Non-pigmented ciliary epithelial cell (primary cell): ENCODE measurements around the gene MAP2K4.

Source experiments
- DNase-seq: peaks from one replicate; pipeline ENCODE4 v3.0.0-alpha.2; 2010; ENCODE audit warnings: low read depth

Gene MAP2K4

DNA sequence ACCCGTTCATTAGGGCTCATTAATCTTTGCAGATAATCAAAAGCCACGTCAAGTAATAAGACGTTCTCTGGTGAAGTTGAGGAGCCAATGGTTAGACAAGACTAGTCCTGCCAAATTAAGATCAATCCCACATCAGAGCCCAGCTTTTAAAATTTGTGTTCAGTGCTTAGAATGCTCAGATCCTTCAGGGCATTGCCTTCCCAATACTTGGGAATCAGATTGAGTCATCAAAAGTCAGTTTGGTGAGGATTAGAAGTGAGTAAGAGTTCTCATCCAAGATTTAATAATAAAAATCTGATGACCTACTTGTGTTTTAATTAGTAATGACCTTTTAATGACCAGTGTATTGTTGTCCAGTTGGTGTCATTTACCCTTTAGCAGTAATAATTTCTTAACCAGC, 19.8 kb downstream of the MAP2K4 start:
- no peak for DNase-seq

DNA sequence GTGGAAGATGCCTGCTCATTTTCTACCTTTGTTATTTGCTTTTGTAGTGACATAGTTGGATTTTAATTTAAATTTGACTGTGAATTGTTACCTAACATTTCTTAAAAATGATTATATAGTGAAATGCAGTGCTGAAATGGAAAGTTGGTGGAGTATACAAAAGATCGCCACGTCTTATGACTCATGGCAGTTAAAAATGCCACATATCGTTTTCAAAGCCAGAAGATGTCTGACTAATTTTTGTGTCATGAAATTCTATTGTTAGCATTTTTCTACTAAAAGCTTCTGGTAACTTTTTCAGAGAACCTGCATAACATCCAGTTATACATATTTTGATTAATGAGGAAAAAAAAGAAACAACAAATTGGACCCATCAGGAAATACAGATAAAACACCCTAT, 20.6 kb downstream of the MAP2K4 start:
- DNase-seq = peak; percentile 45

DNA sequence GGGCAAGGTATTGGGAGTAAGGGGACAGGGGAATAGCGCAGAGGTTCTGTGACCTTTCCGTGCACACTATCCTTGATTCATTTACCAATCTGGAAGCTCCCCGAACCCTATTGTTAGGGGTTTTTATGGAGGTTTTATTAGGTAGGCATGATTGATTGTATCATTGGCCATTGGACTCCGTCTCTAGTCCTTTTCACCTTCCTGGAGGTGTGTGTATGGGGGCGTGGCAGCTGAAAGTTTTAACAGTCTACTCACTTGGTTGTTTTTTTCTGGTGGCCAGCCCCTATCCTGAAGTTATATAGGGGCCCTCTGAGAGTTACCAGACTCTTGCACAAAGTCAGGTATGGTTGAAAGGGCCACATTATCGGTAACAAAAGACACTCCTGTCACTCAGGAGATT, 23.0 kb downstream of the MAP2K4 start:
- DNase-seq = no peak

DNA sequence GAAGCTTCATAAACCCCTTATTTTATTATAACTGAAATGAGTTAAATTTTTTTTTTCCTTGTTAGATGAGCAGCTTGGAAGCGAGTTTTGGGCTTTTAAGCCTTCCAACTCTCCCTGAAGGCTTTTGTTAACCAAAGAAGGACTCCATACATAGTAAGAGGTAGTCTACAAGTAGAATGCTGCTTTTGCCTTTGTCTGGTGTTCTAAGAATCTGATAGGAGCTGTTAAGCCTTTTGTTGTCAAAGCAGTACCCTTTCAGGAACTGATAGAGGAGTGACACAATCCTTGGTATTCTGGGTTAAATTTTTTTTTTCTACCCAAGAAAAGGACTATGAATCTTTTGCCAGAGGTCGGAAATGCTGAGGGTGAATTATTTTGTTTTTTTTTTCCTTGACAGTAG, 26.1 kb downstream of the MAP2K4 start:
- no peak for DNase-seq

DNA sequence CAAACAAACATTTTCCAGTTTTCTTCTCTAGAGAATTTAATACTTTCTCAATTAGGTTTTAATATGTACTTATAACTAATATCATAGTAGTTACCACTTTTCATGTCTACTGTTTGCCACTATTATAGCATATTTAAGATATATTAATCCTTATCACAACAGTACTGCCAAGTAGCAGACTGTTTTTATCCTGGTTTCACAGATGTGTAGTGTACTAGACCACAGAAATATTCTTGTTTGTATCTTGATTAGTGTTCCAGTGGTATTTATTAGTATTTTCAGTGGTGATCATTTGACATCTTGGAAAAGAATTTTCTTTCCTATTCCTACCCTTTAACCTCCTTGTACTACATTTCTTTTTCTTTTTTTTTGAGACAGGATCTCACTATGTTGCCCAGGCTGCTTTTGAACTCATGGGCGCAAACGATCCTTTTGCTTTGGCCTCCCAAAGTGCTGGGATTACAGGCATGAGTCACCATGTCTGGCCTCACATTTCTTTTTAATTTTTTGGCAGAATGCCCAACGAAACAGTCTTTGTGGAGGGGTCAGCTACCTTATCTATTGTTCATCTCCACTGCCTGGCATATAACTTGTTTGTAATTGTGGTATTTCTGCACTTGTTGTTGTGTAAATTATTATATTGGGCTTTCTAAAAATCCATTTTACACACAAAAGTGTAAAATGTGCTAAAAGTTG, 27.2 kb downstream of the MAP2K4 start:
- DNase-seq = no peak

DNA sequence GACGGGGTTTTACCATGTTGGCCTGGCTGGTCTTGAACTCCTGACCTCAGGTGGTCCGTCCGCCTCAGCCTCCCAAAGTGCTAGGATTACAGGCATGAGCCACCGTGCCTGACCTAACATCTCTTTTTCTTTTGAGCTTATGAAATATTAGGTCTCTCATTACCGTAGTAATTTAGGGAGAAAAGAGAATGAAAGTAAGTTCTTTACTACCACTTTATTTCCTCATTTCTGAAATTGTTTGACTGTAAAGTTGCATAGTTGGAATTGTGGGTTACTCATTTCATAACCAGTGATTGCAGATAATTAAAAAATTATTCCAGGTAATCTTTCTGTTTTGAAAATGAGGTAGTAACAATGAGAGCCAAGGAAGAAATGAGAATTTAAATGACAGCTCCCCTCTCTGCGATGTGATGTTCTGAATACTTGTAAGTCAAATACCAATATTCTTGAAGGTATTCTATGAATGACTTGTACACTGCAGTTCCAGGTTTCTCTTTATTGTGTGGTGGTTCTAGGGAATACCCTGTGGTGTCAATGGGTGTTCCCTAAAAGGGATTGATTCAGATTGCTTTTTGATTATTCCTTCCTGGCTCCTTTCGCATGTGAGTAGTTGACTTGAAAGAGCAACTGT, 28.3 kb downstream of the MAP2K4 start:
- no peak for DNase-seq

DNA sequence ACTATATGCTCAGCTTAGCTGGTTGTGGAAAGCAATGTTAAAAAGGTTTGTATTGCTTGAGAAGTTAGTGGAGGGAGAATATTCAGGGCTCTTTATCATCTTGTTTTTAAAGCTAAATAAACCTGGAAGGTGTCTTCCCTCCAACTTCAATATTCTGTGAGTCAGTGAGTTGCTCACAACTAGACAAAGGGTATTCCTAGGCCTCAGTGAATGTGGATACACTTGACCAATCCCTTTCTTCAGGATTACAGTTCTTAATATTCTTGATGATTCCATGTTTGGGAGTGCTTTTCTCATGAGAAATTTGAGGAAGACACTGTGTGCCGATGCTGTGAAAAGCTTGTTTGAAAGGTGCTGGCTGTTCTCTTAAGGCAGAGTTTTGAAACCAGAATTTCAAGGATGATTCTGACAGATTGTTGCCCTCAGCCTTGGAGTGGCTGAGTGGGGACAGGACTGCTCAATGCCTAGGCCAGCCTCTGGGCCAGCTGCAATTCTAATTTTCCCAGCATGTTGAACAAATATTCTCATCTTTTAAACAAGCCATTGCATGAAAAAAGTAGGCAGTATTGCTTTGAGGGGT, 30.1 kb downstream of the MAP2K4 start:
- DNase-seq = no peak

DNA sequence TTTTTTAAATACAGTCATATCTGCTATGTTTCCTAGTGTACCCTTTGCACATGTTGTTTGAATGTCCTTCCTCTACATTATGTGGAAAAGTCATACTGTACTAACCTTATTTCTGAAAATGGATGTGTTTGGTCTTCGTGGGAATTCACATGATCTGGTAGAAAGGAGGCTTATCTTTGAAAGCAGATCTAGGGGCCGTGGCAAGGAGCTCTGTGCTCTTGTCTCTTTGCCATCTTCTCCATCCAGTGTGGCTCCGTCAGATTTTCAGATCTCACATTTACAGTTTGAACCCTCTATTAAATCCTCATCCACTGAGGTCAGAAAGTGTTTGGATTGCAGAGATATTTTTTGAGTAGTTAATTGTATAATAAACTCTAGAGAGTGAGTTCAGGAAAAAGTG, 32.9 kb downstream of the MAP2K4 start:
- DNase-seq = no peak

DNA sequence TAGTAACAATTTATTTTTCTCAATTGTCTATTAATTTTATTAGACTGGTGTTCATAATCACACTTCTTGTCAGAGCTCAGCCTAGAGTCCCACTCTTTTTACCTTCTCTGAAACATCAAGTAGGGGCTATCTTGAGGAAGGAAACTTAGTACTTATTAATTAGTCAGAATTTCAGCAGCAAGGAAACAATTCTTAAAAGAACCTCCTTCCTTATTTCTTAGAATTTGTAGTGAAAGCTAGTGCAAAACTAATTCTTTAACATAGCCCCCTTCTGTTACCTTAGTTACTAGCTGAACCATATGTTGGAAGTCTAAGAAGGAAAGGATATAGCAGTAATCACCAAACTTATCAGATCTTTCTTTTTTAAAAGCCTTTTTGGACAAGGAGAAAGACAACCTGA, 35.2 kb downstream of the MAP2K4 start:
- no peak for DNase-seq

DNA sequence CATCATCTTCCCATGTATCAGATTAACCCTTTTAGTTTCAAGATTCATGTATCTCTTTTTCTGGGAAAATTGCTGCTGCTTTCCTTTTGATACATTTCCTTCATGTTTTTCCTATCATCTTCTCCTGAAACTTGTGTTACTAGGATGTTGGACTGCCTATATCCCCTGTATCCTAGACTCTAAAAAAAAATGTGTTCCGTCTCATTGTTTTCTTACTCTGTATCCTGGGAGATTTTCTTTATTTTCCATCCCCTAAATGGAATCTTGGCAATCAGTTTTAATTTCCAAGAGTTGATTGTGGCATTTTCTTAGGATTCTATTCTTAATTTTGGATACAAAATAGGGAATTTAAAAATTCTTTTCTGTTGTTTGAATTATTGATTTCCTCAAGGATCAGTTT, 36.8 kb downstream of the MAP2K4 start:
- DNase-seq = no peak

DNA sequence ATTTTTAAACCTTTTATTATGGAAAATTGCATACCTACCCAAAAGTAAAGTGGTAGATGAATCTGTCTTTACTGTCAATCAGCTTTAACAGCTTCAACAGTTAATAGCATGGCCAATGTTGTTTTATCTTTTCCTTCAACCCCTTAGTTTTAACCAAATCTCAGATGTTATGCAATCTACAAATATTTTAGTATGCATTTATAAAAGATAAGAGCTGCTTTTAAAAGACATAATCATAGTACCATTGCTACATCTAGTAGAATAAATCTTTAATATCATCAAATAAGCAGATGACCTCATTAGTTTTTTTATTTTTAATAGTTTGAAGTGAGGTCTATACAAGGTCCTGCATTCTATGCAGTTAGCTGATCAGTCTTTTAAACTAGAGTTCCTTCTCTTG, 37.9 kb downstream of the MAP2K4 start:
- no peak for DNase-seq

DNA sequence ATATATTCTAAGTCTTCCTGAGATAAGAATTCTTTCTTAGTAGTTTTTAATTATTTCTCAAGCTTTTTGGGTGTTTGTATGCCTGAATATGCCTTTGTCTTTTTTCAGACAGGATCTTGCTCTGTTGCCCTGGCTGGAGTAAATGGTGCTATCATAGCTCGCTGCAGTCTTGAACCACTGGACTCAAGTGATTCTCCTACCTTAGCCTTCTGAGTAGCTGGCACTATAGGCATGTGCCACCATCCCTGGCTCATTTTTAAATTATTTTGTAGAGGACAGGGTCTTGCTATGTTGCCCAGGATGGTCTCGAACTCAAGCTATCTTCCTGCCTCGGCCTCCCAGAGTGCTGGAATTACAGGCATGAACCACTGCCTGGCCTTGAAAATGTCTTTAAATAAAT, 41.6 kb downstream of the MAP2K4 start:
- DNase-seq = no peak

DNA sequence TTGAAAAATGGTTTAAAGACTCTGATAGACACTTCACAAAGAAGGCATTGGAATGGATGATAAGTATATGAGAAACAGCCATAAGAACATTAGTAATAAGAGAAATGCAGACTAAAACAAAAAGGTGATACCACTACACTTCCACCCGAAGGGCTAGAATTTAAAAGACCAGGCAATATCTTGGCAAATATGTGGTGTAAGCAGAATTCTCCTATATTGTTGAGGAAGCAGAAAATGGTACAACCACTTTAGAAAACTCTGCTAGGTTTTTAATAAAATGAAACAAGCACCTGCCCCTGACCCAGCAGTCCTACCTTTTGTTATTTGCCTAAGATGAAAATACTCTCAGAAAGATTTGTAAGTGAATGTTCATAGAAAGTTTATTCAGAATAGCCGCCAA, 43.7 kb downstream of the MAP2K4 start:
- DNase-seq = no peak

DNA sequence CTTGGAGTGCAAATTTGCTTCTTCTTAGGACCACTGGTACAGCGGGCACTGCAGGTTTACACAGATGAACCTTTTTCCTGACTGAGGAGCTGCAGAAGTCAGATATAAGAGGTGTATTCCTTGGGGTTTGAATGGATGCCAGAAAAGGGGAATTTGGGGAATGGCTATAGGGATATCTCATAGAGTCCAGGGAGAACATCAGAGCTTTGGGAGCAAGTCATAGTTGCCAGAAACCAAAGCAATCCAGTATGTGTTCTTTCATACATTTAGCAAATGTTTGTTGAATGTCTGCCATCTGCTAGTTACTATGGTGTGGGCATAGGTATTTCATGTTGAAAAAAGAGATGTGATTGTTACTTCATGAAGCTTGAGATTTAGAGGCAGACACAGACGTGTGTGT, 46.8 kb downstream of the MAP2K4 start:
- no peak for DNase-seq

DNA sequence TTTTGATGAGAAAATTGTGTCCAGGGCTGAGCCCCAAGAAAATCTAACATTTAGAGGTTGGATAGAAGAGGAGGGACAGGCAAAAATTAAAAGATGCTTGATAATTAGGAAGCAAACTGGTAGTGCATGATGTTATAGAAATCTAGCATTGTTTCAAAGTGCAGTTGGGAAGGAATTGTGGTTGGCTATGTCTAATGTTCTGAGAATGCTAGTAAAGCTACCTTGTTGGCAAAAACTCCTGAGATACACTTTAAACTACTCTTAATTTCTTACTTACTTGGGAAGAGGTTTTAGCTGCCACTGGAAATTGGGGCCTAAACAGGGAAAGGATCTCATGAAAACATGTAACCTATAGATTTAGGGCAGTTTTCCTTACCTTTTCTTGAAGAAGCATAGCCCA, 48.3 kb downstream of the MAP2K4 start:
- no peak for DNase-seq

DNA sequence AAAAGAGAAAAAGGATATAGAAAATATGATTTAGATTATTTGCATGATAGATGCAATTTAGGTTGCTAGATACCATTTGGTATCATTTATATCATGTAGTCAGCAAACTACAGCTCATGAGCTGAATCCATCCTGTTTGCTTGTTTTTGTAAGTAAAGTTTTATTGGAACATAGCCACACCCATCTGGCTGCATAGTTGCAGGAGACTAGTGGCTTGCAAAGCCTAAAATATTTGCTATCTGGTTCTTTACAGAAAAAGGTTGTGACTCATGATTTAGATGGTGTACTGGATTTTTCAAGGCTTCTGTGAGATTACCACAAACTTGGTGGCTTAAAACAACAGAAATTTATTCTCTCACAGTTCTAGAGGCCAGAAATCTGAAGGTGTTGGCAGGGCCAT, 49.9 kb downstream of the MAP2K4 start:
- DNase-seq = peak; percentile 75

DNA sequence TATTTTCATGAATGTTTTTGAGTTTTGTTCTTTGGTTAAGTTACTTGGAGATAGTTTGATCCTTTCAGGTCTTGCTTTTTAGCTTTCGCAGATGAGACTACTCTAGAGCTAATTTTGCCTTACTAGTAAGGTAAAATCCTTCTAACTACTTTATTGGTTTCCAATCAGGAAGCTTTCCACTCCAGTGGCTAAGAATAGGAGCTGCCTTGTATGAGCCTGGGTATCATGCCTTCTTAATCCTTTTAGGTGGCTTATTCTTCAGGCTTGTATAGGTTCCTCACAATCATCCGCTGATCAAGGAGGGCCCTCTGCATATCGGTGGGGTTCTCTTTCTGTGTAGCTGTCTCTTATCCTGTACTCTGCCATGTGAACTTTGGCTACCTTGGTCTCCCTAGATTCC, 53.7 kb downstream of the MAP2K4 start:
- no peak for DNase-seq

DNA sequence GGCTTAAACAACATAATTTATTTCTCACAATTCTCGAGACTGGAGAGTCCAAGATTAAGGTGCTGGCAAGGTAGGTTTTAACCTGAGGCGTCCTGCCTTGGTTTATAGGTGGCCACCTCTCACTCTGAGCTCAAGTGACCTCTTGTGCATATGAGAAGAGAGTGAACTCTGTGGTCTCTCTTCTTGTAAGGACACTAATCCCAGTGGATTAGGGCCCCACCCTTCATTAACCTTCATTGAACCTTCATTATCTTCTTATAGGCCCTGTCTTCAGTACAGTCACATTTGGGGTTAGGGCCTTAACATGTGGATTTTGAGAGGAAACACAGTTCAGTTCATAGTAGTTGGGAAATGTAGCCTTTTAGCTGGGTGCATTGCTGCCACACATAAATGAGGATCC, 57.1 kb downstream of the MAP2K4 start:
- no peak for DNase-seq

DNA sequence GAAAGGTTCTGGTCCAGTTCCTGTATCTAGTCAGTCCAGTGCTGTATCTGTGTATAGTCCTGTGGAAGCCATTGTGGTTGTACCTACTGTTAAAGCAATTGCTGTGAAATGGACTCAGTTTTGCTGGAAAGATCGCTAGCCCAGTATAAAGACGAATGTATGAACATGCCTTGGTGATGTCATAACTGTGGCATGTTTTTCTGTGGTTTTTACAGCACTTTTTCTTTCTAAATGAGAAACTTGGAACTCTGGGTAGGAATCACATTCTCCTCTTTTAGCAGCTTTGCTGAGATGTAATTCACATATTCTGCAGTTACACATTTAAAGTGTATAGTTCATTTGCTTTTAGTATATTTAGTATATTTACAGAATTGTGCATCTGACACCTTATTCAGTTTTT, 58.1 kb downstream of the MAP2K4 start:
- DNase-seq = peak; percentile 60

DNA sequence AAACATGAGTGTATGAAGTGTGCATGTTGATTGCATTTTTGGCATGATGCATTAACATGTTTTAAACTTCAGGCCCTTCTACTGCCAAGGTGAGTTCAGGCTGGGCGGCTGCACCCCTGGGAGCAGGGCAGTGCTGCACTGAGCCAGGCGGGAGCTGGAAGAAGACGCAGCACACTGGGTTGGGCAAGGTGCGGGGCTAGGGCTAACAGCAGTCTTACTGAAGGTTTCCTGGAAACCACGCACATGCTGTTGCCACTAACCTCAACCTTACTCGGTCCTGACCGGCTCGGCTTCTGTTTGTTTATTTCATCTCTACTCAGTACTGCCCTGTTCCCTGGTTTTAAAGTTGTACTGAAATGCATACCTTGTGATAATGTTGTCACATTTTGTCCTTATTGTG, 61.0 kb downstream of the MAP2K4 start:
- DNase-seq = no peak

DNA sequence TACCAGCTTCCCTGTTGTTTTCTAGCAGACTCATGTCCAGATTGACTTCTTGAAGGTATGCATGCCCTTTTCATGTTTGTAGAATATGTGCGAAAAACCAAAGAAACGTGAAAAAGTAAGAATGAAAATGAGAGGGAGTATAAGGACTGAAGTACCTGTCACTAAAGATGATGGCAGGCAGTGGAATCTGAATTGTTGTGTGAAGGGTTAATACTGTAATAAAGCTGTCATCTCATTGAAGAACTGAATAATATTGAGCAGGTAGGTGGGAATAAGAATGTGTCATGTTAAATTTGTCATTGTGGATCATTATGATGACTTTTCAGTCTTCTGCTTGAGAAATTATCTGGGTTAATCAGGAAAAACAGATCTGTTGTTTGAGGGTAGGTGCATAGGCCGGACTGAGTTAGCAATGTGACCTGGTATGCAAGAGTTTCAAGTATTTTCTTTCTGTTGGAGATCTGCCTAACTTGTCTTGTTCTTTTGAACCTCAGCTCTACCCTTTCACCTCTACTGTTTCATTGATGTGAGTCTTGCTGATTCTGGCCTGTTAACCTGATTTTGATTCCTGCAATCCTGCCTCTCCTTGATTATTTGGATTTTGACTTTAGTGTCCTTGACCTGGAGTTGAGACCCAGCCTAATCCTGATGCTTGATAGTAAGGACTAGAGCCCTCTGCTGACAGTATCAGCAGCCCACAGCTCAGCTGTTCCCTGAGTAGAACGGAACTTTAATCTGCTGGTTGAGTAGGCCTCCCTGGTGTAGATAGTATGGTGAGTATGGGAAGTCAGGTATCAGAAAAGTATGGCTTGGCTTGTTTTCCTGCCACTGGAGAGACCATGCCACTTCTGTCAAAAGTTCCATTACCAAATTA, 64.6 kb downstream of the MAP2K4 start:
- DNase-seq = no peak

DNA sequence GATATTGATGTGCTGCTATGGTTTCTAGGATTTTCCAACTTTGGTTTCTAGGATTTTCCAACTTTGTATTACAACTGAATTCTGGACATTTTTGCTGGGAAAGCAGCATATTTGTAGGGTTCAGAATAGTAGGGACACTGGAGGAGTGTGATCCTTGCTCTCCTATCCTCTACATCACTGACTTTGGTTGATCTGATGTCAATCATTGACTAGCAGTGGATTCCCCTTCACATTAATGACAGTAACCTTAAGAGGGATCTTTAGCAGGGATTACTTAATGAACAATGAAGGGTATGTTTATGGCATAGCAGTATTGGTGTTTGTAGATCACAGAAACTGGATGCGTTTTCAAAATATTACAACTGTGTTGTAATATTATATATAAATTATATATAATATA, 67.4 kb downstream of the MAP2K4 start:
- no peak for DNase-seq

DNA sequence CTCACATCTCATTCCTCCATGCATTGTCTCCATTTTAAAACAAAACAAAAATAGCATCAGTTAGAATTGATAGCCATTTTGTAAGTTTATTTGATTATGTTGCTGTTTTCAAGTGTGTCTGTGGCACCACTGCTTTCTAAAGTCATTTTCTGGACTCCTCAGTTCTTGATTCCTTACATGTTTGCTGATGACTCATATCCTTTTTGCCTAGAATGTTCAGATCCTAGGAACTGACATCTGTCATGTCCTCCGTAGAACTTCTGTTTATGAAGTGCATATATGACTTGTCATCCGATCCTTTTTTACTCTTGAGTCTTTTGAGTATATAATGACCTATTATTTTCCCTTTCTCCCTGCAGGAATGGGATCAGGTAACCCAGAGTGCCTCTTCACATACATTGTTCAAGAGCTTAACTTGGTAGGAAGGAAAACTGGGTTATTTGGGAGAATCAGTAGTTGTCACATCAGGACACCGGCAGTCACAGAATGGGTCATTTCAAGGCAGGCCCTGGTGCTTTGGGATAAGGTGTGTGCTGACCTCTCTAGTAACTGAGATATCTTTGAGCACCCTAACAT, 69.2 kb downstream of the MAP2K4 start:
- DNase-seq = peak; percentile 30
